Adipocyte (in vitro differentiated cells): Measurements from ENCODE around the gene CUL4B.
"Not testable (repeated sequence)": the region's sequence is repeated elsewhere in the genome, so short reads cannot be mapped to it uniquely, and the experiment has no call there.

Experiments used
- DNase-seq: peaks from one replicate; pipeline ENCODE4 v3.0.0-alpha.2; 2015; ENCODE audit warnings: low read depth
- H3K27me3 ChIP-seq: replicated peaks from 2 replicates; pipeline ENCODE4 v1.7.0; 2013; ENCODE audit warnings: mild to moderate bottlenecking, low read length, moderate library complexity; ENCODE audit not compliant: control insufficient read depth, insufficient read depth
- H3K36me3 ChIP-seq: 2 replicates; pipeline ENCODE4 v1.7.0; 2013; ENCODE audit warnings: low read length, mild to moderate bottlenecking, moderate library complexity; ENCODE audit not compliant: control insufficient read depth, insufficient read depth, severe bottlenecking
- H3K4me1 ChIP-seq: 2 replicates; pipeline ENCODE4 v1.7.0; 2013; ENCODE audit warnings: mild to moderate bottlenecking, low read length, moderate library complexity; ENCODE audit not compliant: control insufficient read depth, insufficient read depth
- H3K4me3 ChIP-seq: 2 replicates; pipeline ENCODE4 v1.7.0; 2013; ENCODE audit warnings: mild to moderate bottlenecking, low read length, moderate library complexity
- H3K9ac ChIP-seq: 2 replicates; pipeline ENCODE4 v1.7.0; 2013; ENCODE audit warnings: mild to moderate bottlenecking, low read length, moderate library complexity
- H3K9me3 ChIP-seq: 2 replicates; pipeline ENCODE4 v1.7.0; 2013; ENCODE audit warnings: mild to moderate bottlenecking, low read length, moderate library complexity; ENCODE audit not compliant: control insufficient read depth

The CUL4B gene

DNA sequence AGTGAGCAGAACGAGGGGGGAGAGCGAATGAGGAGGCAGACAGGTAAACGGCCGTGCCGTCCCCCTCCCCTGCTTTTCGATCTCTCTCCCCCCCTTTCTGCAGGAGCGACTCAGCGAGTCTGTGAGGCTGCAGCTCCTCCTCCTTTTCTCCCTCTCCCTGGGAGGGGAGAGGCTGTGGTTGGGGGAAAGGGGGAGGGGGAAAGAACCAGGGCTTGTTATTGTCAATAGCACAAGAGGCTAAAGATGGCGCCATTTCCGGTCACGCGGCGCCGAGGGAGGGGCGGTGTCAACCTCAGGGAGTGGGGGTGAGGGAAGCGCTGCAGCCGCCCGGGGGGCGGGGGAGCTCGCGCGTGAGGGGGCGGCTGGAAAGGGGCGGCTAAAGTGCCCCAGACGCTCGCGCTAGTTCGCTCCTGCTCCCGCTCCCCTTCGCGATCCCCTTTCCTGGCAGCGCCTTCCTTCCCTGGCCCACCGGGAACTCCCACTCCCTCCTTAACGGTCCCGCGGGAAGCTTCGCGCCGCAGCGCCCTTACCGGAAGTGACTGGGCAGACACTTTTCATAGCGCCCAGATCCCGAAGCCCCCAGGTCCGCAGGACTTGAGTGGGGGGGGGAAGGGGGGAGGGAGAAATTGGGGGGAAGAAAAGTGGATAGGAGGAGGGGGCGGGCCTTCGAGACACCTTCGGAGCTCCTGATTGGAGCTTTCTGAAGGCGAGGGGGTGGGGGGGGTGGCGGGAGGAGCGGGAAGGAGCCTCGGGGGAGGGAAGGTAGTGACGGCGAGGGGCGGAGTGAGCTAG, at the start of gene CUL4B:
CUL4B (minus strand) TSS at position 121 of the 792 bp plus-strand sequence. CDS start 324 bp downstream, outside the sequence.
- Histone ChIP-seq H3K4me1 (peaks cover 8% of the 10 kb centered on the region), H3K9ac (peak within 1 kb of the TSS; percentile 96), H3K4me3 (peak within 1 kb of the TSS; percentile 92), H3K27me3 (no peaks in the 10 kb centered on the region), H3K36me3 (peaks cover 6% of the 10 kb centered on the region), H3K9me3 (no peaks in the 10 kb centered on the region)
- DNase-seq, result peak; percentile 95

DNA sequence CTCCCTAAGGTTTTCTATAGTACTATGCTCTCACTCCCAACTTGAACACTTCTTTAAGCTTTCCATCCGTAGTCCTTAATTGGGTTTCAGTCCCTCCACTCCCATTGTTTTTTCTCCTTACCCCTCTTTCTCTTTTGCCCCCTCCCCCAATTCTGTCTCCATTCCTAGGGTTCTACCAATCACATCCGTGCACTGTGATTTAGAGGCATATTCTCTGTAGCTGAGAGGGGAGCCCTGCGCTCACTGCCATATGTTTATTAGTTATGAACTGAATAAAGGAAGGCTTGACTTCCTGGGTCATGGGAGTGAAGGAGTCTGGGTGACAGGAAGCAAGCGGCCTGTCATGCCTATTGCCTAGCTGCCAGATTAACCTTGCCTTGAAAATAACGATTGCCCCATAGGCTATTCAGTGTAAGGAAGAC, 43.6 kb upstream of the CUL4B start:
- H3K27me3 ChIP-seq, result no peaks in the 10 kb centered on the region
- H3K36me3 ChIP-seq, result peaks cover 14% of the 10 kb centered on the region
- DNase-seq, result peak; percentile 45
- H3K4me1 ChIP-seq, result peaks cover 10% of the 10 kb centered on the region
- H3K9ac ChIP-seq, result peak overlapping the region; percentile 90
- H3K4me3 ChIP-seq, result peak overlapping the region; percentile 85
- no peaks in the 10 kb centered on the region for H3K9me3 ChIP-seq

DNA sequence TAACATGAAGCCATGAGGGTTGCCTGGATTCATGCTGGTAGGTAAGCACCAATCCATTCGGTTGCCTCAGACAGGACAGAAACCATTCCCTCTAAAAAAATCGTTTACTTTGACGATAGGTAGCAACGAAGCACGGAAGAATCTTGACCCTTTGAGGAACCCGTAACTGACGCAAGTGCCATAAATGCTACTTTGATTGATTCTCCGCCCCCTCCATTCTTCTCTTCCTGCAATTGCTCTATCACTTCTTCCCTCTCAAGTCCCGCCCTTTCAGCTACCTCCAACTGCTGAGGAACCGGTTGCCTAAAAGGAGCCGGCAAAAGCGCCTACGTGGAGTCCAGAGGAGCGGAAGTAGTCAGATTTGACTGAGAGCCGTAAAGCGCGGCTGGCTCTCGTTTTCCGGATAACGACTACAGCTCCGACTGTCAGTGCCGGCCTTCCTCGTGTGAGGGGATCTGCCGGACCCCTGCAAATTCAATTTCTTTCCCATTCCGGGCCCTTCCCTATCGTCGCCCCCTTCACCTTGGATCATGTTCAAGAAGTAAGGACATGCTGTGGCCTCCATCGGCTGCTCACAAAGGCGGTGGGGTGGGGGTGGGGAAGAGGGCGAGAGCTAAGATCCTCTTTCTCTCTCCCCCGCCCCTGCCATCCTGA, 43.1 kb upstream of the CUL4B start, which contains the start of gene MCTS1:
MCTS1 (plus strand) TSS at position 395 of the 654 bp plus-strand sequence; CDS start at position 531, 136 bp downstream.
- Histone ChIP-seq H3K4me3 (peak within 1 kb of the TSS; percentile 85), H3K9ac (peak within 1 kb of the TSS; percentile 90), H3K36me3 (peaks cover 10% of the 10 kb centered on the region), H3K27me3 (no peaks in the 10 kb centered on the region), H3K4me1 (peaks cover 10% of the 10 kb centered on the region), H3K9me3 (no peaks in the 10 kb centered on the region)
- DNase-seq, result peak; percentile 89

DNA sequence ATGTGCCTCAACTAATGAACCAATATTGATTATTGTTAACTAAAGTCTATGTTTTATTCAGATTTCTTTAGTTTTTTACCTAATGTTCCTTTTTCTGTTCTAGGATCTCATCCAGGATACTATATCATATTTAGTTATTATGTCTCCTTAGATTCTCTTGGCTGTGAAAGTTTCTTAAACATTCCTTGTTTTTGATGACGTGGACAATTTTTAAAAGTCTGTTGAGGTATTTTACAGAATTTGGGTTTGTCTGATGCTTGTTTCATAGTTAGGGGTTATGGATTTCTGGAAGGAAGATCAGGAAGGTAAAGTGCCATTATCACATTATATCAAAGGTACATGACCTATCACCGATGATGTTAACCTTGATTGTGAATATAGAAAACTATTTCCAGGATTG, 24.9 kb upstream of the CUL4B start:
- Histone ChIP-seq H3K4me3 (no peak overlapping the region), H3K27me3 (no peaks in the 10 kb centered on the region), H3K36me3 (no peaks in the 10 kb centered on the region), H3K4me1 (no peaks in the 10 kb centered on the region), H3K9me3 (no peaks in the 10 kb centered on the region), H3K9ac (no peak overlapping the region)
- DNase-seq, result no peak

DNA sequence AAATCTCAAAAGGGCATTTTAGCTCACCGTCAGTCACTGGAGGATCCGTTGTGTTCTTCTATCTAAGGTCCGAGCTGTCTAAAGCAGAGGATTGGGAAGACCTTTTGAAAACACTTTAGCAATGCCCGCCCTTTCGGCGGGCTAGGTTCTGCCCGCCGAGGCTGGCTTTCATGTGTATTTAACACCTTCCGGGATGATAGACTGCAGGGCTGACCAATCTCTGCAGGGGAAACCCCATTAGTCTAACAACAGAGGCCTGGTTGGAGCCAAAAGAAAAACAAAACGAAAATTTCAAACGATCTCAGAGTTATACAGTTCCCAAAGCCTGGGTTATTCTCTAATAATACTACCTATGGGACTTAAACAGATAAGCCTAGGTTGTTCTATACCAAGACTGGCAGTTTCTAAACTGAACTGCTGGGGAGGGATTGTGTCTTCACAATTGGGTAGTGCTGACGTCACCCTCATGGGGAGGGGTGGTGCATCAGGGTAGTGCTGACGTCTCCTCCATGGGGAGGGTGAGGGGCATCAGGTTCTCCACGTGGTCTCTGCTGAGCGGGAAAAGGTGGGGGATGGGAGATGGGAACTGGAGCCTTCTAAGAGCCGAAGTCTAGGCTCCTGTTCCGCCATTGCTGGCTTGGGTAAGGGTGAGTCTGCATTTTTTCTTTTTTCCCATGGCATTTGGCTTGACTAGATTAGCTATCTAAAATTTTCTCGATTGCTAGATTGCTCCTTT, 14.8 kb upstream of the CUL4B start:
- Histone ChIP-seq H3K4me1 (no peaks in the 10 kb centered on the region), H3K27me3 (no peaks in the 10 kb centered on the region), H3K9ac (no peak overlapping the region), H3K36me3 (no peaks in the 10 kb centered on the region), H3K4me3 (no peak overlapping the region), H3K9me3 (no peaks in the 10 kb centered on the region)
- DNase-seq, result no peak

DNA sequence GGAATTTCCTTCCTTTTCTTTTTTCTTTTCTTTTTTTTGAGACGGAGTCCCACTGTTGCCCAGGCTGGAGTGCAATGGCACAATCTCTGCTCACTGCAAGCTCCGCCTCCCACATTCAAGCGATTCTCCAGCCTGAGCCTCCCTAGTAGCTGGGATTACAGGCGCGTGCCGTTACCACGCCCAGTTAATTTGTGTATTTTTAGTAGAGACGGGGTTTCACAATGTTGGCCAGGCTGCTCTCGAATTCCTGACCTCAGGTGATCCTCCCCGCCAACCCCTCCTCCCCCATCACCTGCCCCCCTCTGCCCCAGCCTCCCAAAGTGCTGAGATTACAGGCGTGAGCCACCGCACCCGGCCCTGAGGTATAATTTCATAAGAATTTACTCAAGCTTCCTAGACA, 13.0 kb upstream of the CUL4B start:
- H3K4me1 ChIP-seq, H3K27me3 ChIP-seq, H3K9ac ChIP-seq, H3K9me3 ChIP-seq, H3K4me3 ChIP-seq, H3K36me3 ChIP-seq, DNase-seq: not testable (repeated sequence)

DNA sequence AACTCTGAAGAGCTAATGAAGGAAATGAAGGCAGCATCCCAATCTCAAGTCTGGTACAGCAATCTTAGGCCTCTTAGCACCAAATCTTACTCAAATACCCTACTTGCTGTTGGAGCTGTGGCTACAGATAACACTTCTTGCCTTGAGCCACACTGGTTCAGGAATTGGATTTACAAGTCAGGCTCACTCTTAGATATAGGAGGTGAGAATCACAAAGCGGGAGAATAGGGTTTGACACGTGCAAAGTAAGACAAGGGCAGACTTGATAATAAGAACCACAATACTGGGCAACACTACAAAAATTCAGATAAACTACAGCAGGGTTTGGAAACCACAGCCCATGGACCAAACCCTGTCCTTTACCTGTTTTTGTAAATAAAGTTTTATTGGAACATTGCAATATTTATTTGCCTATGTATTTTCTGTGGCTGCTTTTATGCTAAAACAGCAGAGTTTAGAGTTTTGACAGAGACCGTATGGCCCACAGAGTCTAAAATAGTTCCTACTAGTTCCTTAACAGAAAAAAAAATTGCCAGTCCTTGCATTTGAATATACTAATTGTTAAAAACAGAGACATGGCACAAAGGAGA, 9.3 kb upstream of the CUL4B start:
- no peak for DNase-seq

DNA sequence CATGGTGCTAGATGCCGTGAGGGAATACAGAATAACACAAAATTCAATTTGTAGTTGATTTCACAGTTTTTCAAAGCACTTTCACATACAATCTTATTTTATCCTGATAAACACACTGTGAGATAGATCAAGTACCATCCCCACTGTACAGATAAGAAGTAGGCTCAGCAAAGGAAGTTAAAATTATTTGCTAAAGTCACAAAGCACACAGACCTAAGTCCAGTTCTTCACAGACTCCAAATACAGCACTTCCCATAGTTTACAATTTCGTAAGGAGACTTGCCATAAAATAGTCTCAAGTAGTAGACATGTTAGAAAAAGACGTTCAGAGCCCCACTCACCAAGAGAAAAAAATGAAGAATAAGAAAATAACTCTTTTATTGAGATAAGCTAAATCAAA, 7.8 kb upstream of the CUL4B start:
- no peak overlapping the region for H3K4me3 ChIP-seq
- no peak for DNase-seq
- no peaks in the 10 kb centered on the region for H3K27me3 ChIP-seq
- H3K9me3 ChIP-seq, result no peaks in the 10 kb centered on the region
- H3K9ac ChIP-seq, result no peak overlapping the region
- no peaks in the 10 kb centered on the region for H3K4me1 ChIP-seq
- H3K36me3 ChIP-seq, result no peaks in the 10 kb centered on the region

More for the DNA sequence above, 9.3 kb upstream of the CUL4B start:
- Histone ChIP-seq H3K9me3 (no peaks in the 10 kb centered on the region), H3K36me3 (no peaks in the 10 kb centered on the region), H3K27me3 (no peaks in the 10 kb centered on the region), H3K9ac (no peak overlapping the region), H3K4me3 (no peak overlapping the region), H3K4me1 (no peaks in the 10 kb centered on the region)

DNA sequence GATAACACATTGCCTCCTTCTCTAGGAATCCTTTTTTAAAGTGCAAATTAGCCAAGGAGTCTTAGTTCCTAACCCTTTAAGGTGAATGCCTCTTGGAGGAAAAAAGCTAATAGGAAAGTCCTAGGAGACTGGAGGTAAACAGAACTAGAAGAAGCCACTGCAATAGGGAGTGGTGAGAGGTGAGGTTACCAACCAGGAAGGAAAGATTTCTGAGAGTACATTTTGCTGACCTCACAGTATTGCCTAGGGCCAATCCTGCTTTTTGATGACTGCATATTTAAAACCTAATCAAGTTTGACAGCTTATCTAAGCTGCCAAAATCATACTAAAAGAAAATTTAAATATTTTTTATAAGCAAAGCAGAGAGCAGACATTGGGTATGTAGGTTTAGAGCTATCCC, 7.3 kb upstream of the CUL4B start:
- H3K27me3 ChIP-seq, result no peaks in the 10 kb centered on the region
- DNase-seq, result no peak
- H3K9ac ChIP-seq, result no peak overlapping the region
- H3K36me3 ChIP-seq, result no peaks in the 10 kb centered on the region
- no peaks in the 10 kb centered on the region for H3K9me3 ChIP-seq
- no peaks in the 10 kb centered on the region for H3K4me1 ChIP-seq
- no peak overlapping the region for H3K4me3 ChIP-seq

DNA sequence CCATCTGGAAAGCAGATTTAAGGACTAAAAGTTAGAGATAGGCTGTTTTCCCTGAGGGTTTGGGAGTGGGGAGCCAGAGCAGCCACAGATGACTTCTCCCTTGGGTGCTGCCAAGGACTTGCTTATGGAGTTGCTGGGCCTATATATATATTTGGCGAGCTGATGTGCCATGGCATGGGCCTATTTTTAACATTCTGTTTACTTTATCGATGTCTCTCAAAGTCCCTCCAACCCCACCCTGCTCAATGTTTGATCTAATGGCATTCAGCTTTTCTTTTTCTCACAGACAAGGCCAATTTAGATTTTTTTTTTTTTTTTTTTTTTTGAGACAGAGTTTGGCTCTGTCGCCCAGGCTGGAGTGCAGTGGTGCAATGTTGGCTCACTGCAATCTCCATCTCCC, 6.1 kb upstream of the CUL4B start:
- H3K9ac ChIP-seq, result no peak overlapping the region
- no peaks in the 10 kb centered on the region for H3K36me3 ChIP-seq
- H3K27me3 ChIP-seq, result no peaks in the 10 kb centered on the region
- no peak for DNase-seq
- peaks cover 8% of the 10 kb centered on the region for H3K4me1 ChIP-seq
- no peaks in the 10 kb centered on the region for H3K9me3 ChIP-seq
- H3K4me3 ChIP-seq, result no peak overlapping the region

DNA sequence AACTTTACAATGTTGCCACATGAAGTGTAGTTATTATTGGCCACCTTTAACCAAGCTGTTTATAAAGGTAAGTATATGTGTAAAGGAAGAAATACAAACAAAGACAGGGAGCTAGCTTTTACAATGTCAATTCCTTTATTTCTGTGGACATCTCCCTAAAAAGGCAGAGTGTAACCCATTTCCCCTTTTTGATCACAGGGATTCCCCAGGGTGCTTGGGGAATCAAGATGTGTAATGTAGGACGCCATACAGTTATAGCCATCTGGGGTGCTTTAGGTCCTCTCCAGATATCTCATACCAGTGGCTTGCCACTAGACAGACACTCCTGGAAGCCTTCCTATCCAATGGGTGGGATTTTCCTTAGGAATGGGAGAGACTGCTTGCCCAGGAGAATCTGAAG, 4.2 kb upstream of the CUL4B start:
- H3K9ac ChIP-seq, result no peak overlapping the region
- DNase-seq, result no peak
- H3K4me1 ChIP-seq, result peaks cover 8% of the 10 kb centered on the region
- H3K4me3 ChIP-seq, result no peak overlapping the region
- no peaks in the 10 kb centered on the region for H3K36me3 ChIP-seq
- no peaks in the 10 kb centered on the region for H3K27me3 ChIP-seq
- H3K9me3 ChIP-seq, result no peaks in the 10 kb centered on the region
